Colon (tissue), 2 donors: Measurements from ENCODE around the gene CDH4.

Experiments
- FAIRE-seq: peaks from 2 replicates; lab custom pipeline; 2012; peaks lifted over from hg19 to GRCh38; lab: Jason Lieb, UNC
- donor health status: control.
- donor health status: control.

Gene CDH4

GRCh38 chr20:61328911-61329558 is 77.0 kb downstream of the CDH4 start:
- no peak for FAIRE-seq

GRCh38 chr20:61330441-61330840 is 78.4 kb downstream of the CDH4 start:
- FAIRE-seq: no peak

DNA sequence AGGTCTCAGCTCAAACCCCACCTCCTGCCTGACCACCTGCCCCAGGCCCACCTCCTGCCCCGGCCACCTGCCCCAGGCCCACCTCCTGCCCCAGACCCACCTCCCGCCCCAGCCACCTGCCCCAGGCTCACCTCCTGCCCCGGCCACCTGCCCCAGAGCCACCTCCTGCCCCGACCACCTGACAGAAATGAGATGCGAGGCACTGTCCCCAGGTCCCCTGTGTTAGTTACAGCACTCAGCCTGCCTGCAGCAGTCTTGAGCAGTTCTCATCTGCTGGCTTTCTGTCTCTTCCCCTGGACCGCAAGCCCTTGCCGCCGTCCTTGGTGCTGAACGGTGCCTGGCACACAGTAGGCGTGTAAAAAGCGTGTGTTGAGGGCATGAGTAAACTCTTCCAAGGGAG is 79.5 kb downstream of the CDH4 start:
- FAIRE-seq: no peak

DNA sequence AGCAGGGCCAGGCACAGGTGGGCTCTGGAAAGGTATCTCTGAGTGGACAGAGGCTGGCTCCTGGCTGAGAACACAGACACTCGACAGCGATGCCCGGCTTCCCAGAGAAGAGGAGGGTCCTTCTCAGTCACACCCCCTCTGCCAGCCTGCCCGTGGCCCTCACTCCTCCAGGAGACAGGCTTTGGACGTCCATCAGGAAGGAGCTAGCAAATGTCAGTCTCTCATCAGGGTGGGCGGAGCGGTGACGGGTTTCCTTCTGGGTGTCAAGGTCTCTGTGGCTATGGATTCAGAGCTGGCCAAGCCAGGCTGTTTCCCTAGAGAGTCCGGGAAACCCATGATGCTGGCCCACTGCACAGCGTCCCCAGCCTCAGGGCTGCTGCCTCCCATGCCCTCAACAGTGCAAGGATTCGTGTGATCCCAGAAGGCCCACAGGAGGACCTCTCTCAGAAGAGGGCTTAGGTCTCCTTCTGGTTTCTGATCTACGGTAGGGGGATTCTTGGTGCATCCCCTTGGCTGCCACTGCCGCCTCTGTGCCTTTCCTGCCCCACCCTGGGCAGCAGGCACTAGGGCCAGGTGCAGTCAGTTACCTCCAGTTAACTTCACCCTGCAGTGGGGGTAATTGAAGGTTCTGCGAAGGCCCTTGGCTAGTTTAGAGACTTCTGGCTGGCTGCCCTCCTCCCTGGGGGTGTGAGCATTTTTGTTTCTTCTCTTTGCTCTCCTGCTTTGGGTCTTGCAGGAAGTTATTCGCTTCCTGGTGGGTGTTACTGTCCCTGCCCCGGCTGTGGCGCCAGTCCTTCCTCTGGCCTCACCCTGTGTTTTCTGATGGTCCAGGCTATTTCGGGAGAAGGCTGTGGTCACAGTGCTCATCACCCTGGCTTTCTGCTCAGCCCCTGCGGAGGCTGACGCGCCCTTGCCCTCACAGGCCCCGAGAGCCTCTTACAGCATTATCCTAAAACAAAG is 80.2 kb downstream of the CDH4 start:
- no peak for FAIRE-seq

- no peak for FAIRE-seq
These were observed 81.5 kb downstream of the CDH4 start for GRCh38 chr20:61333484-61334108.

- no peak for FAIRE-seq
These were observed 88.1 kb downstream of the CDH4 start for GRCh38 chr20:61340157-61340556.

GRCh38 chr20:61341605-61342004 is 89.5 kb downstream of the CDH4 start:
- FAIRE-seq: no peak

DNA sequence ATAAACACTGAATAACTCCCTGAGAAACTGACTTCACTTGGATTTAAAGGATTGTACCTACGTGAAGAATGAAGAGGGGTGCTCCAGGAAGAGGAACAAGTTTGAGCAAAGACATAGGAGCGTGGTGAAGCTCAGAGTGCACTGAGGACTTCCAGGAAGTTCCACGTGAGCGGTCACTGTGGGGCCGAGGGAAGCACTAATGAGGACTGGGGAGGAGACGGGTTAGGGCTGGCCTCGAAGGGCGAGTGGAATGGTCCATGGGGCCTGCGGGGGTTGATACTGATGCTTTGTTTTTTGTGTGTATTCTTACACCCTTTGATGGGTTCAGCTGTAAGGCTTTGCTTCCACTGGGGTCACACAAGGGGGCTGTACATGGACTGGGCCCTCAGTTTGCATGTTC is 91.9 kb downstream of the CDH4 start:
- no peak for FAIRE-seq

- no peak for FAIRE-seq
These were observed 93.6 kb downstream of the CDH4 start for GRCh38 chr20:61345656-61346055.

- no peak for FAIRE-seq
These were observed 94.9 kb downstream of the CDH4 start for GRCh38 chr20:61346996-61347395.

DNA sequence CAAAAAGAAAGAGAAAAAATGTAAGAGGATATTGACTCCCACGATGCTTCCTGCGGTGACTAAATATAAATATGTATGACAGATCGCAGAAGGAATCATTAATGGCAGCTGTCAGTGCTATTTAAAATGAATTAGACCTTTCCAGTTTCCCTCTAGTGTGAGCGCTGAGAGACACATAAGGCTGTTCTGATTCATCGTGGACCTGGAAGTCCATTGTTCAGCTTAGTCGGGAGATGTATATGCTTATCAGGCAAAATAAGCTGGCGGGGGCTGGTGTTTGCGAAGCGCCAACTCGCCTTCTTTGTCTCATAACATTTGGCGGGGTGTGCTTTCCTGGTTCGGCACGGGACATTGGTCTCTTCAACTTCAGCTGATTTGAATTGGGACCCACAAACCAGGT is 95.4 kb downstream of the CDH4 start:
- no peak for FAIRE-seq

DNA sequence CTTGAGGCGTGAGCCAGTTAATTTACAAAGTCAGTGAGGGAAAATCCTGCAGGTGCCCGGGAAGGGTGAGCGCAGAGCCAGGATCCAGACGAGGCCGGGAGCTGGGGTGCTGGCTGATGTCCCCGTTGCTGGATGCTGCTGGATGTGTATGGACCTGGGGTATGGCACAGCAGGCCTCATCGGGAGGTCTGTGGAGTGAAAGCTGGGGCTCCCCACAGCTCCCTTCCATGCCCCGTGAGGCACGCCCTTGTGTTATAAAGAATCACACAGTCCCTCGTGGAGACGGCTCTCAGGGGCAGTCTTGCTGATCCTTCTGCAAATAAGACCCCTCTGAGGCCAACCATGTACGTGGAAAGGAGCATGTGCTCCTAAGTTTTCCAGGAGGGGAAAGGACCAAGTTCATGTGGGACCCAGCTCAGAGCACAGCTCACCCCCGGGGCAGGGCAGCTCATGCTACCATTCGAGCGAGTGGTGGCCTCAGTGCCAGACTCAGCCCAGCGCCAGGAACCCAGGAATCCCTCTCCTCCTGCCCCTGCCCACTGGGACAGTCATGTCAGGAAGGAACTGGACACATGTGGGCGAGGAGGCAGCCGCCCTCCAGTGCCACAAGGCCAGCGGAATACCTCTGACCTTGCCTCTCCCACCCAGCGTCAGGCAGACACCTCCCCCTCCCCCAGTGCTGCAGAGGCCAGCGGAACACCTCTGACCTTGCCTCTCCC is 97.5 kb downstream of the CDH4 start:
- FAIRE-seq: no peak

- no peak for FAIRE-seq
These were observed 98.6 kb downstream of the CDH4 start for GRCh38 chr20:61350500-61351250.

GRCh38 chr20:61352346-61353260 is 100.5 kb downstream of the CDH4 start:
- FAIRE-seq: no peak

GRCh38 chr20:61353261-61354000 is 101.4 kb downstream of the CDH4 start:
- FAIRE-seq: no peak

DNA sequence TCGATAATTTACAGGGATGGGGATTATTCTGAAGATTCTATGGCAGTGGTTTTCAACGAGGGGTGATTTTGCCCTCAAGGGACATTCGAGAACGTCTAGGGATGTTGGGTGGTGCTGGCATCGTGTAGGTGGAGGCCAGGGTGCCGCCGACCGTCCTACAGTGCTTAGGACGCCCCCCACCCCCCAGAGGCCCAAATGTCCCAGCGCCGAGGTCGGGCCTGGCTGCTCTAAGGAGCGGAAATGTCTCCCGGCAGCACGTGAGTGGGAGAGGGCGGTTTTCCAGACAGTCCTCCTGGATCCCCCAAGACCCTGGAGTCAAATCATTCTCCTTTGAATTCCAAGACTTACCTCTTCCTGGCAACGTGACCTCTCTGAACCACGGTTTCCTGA is 101.9 kb downstream of the CDH4 start:
- no peak for FAIRE-seq

DNA sequence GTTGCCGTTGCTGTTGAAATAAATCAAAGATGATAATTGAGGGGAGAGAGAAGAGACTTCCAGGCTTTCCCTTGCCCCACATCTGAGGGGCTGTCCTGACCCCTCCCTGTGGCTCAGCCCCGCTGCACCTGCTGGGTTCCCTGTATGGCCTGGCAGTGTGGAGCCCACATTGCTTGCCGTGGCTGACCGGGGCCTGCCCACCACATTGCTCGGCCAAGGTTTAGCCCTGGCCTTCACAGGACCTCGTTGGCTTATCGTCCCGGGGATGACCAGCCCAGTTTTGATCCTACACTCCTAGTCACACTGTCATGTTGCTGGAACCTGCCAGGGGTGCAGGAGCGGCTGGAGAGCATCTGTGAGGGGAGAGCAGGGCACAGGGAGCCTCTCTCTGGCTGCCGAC is 102.4 kb downstream of the CDH4 start:
- no peak for FAIRE-seq

- FAIRE-seq: no peak
These were observed 102.9 kb downstream of the CDH4 start for GRCh38 chr20:61354901-61355495.

GRCh38 chr20:61355585-61355984 is 103.5 kb downstream of the CDH4 start:
- FAIRE-seq: no peak
